Activated naive CD8-positive, alpha-beta T cell treated with anti-CD3 and anti-CD28 coated beads, Interleukin-2, amount 50 U/mL, for 16 hours (primary cell): ENCODE measurements around the gene GFOD1.
"Not testable (repeated sequence)": the region's sequence is repeated elsewhere in the genome, so short reads cannot be mapped to it uniquely, and the experiment has no call there.

Source experiments
- DNase-seq: peaks from one replicate; pipeline ENCODE4 v3.0.0-alpha.2; 2020; ENCODE audit warnings: low read depth, low spot score

Gene GFOD1

GRCh38 chr6:13445005-13445743 lies 42.2 kb downstream of the GFOD1 start:
- DNase-seq = no peak

- DNase-seq = no peak
Measured at GRCh38 chr6:13444604-13445003, 42.8 kb downstream of the GFOD1 start.

- DNase-seq = not testable (repeated sequence)
Measured at GRCh38 chr6:13443978-13444377, 43.4 kb downstream of the GFOD1 start.

GRCh38 chr6:13441778-13442177 lies 45.6 kb downstream of the GFOD1 start:
- DNase-seq = no peak

GRCh38 chr6:13439644-13440043 lies 47.8 kb downstream of the GFOD1 start:
- no peak for DNase-seq

GRCh38 chr6:13438126-13438525 lies 49.3 kb downstream of the GFOD1 start:
- DNase-seq = no peak

GRCh38 chr6:13437218-13437996 lies 50.0 kb downstream of the GFOD1 start:
- no peak for DNase-seq

- no peak for DNase-seq
Measured at GRCh38 chr6:13436399-13437217, 50.8 kb downstream of the GFOD1 start.

GRCh38 chr6:13435477-13436246 lies 51.7 kb downstream of the GFOD1 start:
- DNase-seq = no peak

GRCh38 chr6:13434777-13435176 lies 52.6 kb downstream of the GFOD1 start:
- DNase-seq = no peak

GRCh38 chr6:13434135-13434775 lies 53.1 kb downstream of the GFOD1 start:
- not testable (repeated sequence) for DNase-seq

GRCh38 chr6:13433709-13434121 lies 53.7 kb downstream of the GFOD1 start:
- DNase-seq = no peak

GRCh38 chr6:13432526-13433184 lies 54.7 kb downstream of the GFOD1 start:
- DNase-seq = no peak

GRCh38 chr6:13431861-13432465 lies 55.4 kb downstream of the GFOD1 start:
- DNase-seq = no peak

- no peak for DNase-seq
Measured at GRCh38 chr6:13431059-13431656, 56.2 kb downstream of the GFOD1 start.

- no peak for DNase-seq
Measured at GRCh38 chr6:13429406-13429753, 58.0 kb downstream of the GFOD1 start.

- DNase-seq = no peak
Measured at GRCh38 chr6:13428583-13429405, 58.6 kb downstream of the GFOD1 start.

GRCh38 chr6:13427801-13428582 lies 59.4 kb downstream of the GFOD1 start:
- DNase-seq = peak; percentile 60
